NCI-H2196 treated with DMSO at 0.1 percent for 48 hours (cell line): ENCODE data around the gene PRAMEF18.
"Not testable (repeated sequence)": the region's sequence is repeated elsewhere in the genome, so short reads cannot be mapped to it uniquely, and the experiment has no call there.

Experiments used
- DNase-seq: peaks from one replicate; lab custom pipeline; 2025; ENCODE audit not compliant: unreplicated experiment; lab: John Stamatoyannopoulos, UW

Gene PRAMEF18

GRCh38 chr1:13225675-13226204 lies at the start of gene PRAMEF18:
PRAMEF18 (minus strand) TSS chr1:13226154; CDS start chr1:13226106, 48 bp downstream.
- DNase-seq: not testable (repeated sequence)

- DNase-seq: not testable (repeated sequence)
Measured at GRCh38 chr1:13265124-13265523, 39.2 kb upstream of the PRAMEF18 start.

GRCh38 chr1:13253898-13254297 lies 27.9 kb upstream of the PRAMEF18 start, which contains the start of gene PRAMEF5:
PRAMEF5 (plus strand) TSS chr1:13254198; CDS start chr1:13259269, 5,071 bp downstream.
- not testable (repeated sequence) for DNase-seq

GRCh38 chr1:13247122-13247521 lies 21.2 kb upstream of the PRAMEF18 start:
- DNase-seq: not testable (repeated sequence)

GRCh38 chr1:13246554-13246871 lies 20.6 kb upstream of the PRAMEF18 start:
- not testable (repeated sequence) for DNase-seq

- DNase-seq: not testable (repeated sequence)
Measured at GRCh38 chr1:13245841-13246553, 20.0 kb upstream of the PRAMEF18 start.

- DNase-seq: not testable (repeated sequence)
Measured at GRCh38 chr1:13243536-13244263, 17.7 kb upstream of the PRAMEF18 start.

- not testable (repeated sequence) for DNase-seq
Measured at GRCh38 chr1:13239633-13240032, 13.7 kb upstream of the PRAMEF18 start.

- DNase-seq: not testable (repeated sequence)
Measured at GRCh38 chr1:13237572-13237971, 11.6 kb upstream of the PRAMEF18 start.

GRCh38 chr1:13234057-13234456 lies 8.1 kb upstream of the PRAMEF18 start:
- DNase-seq: not testable (repeated sequence)

GRCh38 chr1:13232056-13232455 lies 6.1 kb upstream of the PRAMEF18 start:
- DNase-seq: not testable (repeated sequence)

- not testable (repeated sequence) for DNase-seq
Measured at GRCh38 chr1:13231061-13231750, 5.3 kb upstream of the PRAMEF18 start.

- not testable (repeated sequence) for DNase-seq
Measured at GRCh38 chr1:13230601-13231000, 4.6 kb upstream of the PRAMEF18 start.

GRCh38 chr1:13230096-13230495 lies 4.1 kb upstream of the PRAMEF18 start:
- DNase-seq: not testable (repeated sequence)

GRCh38 chr1:13228343-13228781 lies 2.4 kb upstream of the PRAMEF18 start:
- no peak for DNase-seq

- not testable (repeated sequence) for DNase-seq
Measured at GRCh38 chr1:13227271-13228055, 1.5 kb upstream of the PRAMEF18 start.

GRCh38 chr1:13224480-13225060 lies 1.4 kb downstream of the PRAMEF18 start:
- no peak for DNase-seq

- not testable (repeated sequence) for DNase-seq
Measured at GRCh38 chr1:13222788-13223187, 3.2 kb downstream of the PRAMEF18 start.

GRCh38 chr1:13219203-13219602 lies 6.8 kb downstream of the PRAMEF18 start:
- DNase-seq: not testable (repeated sequence)

- not testable (repeated sequence) for DNase-seq
Measured at GRCh38 chr1:13216619-13217018, 9.3 kb downstream of the PRAMEF18 start.
